Measurements from ENCODE around the gene OR12D3. TPM values are rescaled to one million over a fixed set of nuclear protein-coding genes. Genes with fewer than 3 reads are reported as not detected.

The OR12D3 gene
- not detected in 2 replicates for total RNA-seq

GRCh38 chr6:29375191-29375590, at the start of gene OR12D3:
Gene OR12D3 (minus strand): TSS chr6:29375291. CDS start chr6:29375287, 4 bp downstream.

GRCh38 chr6:29414588-29414987, 39.5 kb upstream of the OR12D3 start, which contains the start of gene OR12D1:
Gene OR12D1 (plus strand): TSS chr6:29414928.

GRCh38 chr6:29395331-29395730, 20.2 kb upstream of the OR12D3 start, which contains the start of gene OR12D2:
Gene OR12D2 (plus strand): TSS chr6:29395631. CDS start chr6:29396700, 1,069 bp downstream.

GRCh38 chr6:29368765-29369164, 6.3 kb downstream of the OR12D3 start, which contains the start of gene OR5V1:
Gene OR5V1 (minus strand): TSS chr6:29368865. CDS start chr6:29356195, 12,670 bp downstream.

Other genes with a start within 250 kb of the OR12D3 start
- gene OR2J2, start 204.4 kb downstream of the OR12D3 start, total RNA-seq = not detected in 2 replicates
- gene OR14J1, start 73.6 kb downstream of the OR12D3 start, total RNA-seq = not detected in 2 replicates
- not detected in 2 replicates for gene OR5V1, start 6.4 kb downstream of the OR12D3 start, total RNA-seq
- not detected in 2 replicates for gene OR12D2, start 20.3 kb upstream of the OR12D3 start, total RNA-seq
- not detected in 2 replicates for gene OR12D1, start 39.6 kb upstream of the OR12D3 start, total RNA-seq
- not detected in 2 replicates for gene OR10C1, start 64.0 kb upstream of the OR12D3 start, total RNA-seq
- not detected in 2 replicates for gene OR11A1, start 81.8 kb upstream of the OR12D3 start, total RNA-seq
- gene OR2H1, start 81.9 kb upstream of the OR12D3 start, total RNA-seq = not detected in 2 replicates
- gene MAS1L, start 112.7 kb upstream of the OR12D3 start, total RNA-seq = not detected in 2 replicates
- gene UBD, start 184.4 kb upstream of the OR12D3 start, total RNA-seq = 0.14 TPM in 1 of 2 replicates, not detected in the other
- not detected in 2 replicates for gene OR2H2, start 209.8 kb upstream of the OR12D3 start, total RNA-seq

Data from thoracic aorta endothelial cell (primary cell).